ENCODE results near the gene PSG4.
"Not testable (repeated sequence)": the region's sequence is repeated elsewhere in the genome, so short reads cannot be mapped to it uniquely, and the experiment has no call there.

Gene PSG4

DNA sequence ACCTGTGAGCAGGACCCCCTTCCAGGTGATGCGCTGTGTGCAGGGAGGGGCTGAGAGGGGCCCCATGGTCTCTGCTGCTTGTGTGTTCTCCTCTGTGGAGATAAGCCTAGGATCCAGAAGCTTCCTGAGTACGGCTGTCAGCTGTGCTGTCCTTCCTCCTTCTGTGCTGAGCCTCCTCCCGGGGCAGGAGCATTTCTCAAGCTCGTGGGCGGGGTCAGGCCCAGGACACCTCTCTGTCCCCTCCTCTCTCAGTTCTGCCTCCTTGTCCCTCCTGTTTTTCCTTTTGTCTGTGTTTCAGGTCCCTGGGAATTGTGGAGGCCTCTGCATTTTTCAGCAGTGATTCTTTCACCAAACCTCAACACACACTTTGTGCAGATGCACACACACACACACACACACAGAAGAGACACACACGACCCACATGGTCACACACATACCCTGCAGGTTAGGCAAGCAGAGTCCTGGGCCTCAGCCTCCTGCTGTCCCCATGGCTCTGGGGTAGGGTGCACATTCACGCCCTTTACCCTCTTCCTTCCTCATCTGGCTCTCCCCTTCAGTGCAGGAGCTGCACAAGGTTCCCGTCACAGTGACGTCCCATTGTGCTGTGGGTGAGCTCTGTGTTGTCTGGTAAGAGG is at the start of gene PSG4:
Gene PSG4, minus strand, starts transcription at position 168 of the 635 bp plus-strand sequence. Its CDS starts 102 bp downstream, at position 66.
- ATAC-seq (replicated peaks; ENCODE audit: extremely low read depth, poor library complexity, severe bottlenecking); H3K4me3 Mint-ChIP-seq; H3K36me3 Mint-ChIP-seq (ENCODE audit: insufficient read depth); DNase-seq (ENCODE audit: low spot score in 2 of 2); H3K4me1 Mint-ChIP-seq; H3K27ac Mint-ChIP-seq (ENCODE audit: low read depth); H3K9me3 Mint-ChIP-seq: not testable (repeated sequence)
- H3K27me3 Mint-ChIP-seq: peaks cover 36% of the 10 kb centered on the region

DNA sequence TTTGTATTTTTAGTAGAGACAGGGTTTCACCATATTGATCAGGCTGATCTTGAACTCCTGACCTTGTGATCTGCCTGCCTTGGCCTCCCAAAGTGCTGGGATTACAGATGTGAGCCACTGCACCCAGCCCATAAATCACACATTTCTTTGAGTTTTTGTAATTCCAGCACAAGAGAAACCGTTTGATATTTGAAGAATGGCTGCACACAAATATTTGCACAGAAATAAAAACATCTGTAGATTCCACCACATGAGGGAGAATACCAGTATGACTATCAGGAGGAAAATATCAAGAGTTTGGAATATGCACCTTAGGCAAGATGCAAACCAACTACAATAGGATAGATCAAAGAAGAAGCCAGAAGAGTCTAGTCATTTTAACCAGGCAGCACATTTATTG is 46.0 kb upstream of the PSG4 start:
- H3K27me3 Mint-ChIP-seq: peaks cover 54% of the 10 kb centered on the region

DNA sequence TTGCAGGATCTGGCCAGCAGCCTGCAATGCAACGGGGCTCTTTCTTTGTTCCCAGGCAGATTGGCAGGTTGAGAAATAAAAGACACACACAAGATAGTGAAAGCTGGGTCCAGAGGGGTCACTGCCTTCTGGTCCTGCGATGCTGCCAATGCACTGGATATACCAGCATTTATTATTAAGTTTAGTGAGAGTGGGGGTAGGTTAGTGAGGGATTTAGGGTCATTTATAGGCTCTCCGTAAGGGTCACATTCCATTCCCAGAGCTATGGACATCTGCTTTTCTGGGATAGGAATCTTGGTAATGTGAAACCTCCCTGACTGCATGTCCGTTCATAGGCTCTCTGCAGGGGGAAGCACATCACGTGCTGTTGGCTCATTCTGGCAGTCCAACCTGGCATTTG is 44.9 kb upstream of the PSG4 start:
- H3K9me3 Mint-ChIP-seq; H3K27ac Mint-ChIP-seq (ENCODE audit: low read depth); H3K36me3 Mint-ChIP-seq (ENCODE audit: insufficient read depth); H3K4me1 Mint-ChIP-seq; DNase-seq (ENCODE audit: low spot score in 2 of 2); H3K4me3 Mint-ChIP-seq; ATAC-seq (replicated peaks; ENCODE audit: extremely low read depth, poor library complexity, severe bottlenecking): not testable (repeated sequence)
- H3K27me3 Mint-ChIP-seq: peaks cover 46% of the 10 kb centered on the region

More for the DNA sequence above, 46.0 kb upstream of the PSG4 start:
- DNase-seq (ENCODE audit: low spot score in 2 of 2); H3K27ac Mint-ChIP-seq (ENCODE audit: low read depth); H3K36me3 Mint-ChIP-seq (ENCODE audit: insufficient read depth); H3K4me3 Mint-ChIP-seq; H3K9me3 Mint-ChIP-seq; ATAC-seq (replicated peaks; ENCODE audit: extremely low read depth, poor library complexity, severe bottlenecking); H3K4me1 Mint-ChIP-seq: not testable (repeated sequence)

DNA sequence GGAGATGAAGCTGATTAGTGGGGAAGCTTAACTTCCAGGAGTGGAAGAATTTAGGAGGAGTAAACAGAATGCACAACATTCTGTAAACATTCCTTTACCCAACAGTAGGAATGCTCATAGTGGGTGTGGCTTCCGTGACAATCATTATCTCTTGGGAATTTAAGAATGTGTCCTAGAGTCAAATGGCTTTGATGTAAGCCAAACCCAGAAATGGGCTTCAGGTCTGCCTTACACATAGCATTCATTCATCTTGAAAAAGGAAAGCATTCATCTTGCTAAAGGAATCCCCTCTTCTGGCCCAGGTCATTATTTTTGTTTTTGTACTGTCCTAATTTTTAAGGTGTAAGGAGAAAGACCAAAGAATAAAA is 43.2 kb upstream of the PSG4 start:
- not testable (repeated sequence) for H3K36me3 Mint-ChIP-seq (ENCODE audit: insufficient read depth); H3K27ac Mint-ChIP-seq (ENCODE audit: low read depth); ATAC-seq (replicated peaks; ENCODE audit: extremely low read depth, poor library complexity, severe bottlenecking); H3K4me1 Mint-ChIP-seq; H3K9me3 Mint-ChIP-seq; H3K4me3 Mint-ChIP-seq; DNase-seq (ENCODE audit: low spot score in 2 of 2)
- peaks cover 32% of the 10 kb centered on the region for H3K27me3 Mint-ChIP-seq

DNA sequence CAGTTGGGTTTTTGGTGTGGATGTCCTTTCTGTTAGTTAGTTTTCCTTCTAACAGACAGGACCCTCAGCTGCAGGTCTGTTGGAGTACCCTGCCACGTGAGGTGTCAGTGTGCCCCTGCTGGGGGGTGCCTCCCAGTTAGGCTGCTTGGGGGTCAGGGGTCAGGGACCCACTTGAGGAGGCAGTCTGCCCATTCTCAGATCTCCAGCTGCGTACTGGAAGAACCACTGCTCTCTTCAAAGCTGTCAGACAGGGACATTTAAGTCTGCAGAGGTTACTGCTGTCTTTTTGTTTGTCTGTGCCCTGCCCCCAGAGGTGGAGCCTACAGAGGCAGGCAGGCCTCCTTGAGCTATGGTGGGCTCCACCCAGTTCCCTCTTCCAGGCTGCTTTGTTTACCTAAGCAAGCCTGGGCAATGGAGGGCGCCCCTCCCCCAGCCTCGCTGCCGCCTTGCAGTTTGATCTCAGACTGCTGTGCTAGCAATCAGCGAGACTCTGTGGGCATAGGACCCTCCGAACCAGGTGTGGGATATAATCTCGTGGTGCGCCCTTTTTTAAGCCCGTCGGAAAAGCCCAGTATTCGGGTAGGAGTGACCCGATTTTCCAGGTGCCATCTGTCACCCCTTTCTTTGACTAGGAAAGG is 41.9 kb upstream of the PSG4 start:
- not testable (repeated sequence) for H3K36me3 Mint-ChIP-seq (ENCODE audit: insufficient read depth); H3K27ac Mint-ChIP-seq (ENCODE audit: low read depth); H3K4me1 Mint-ChIP-seq; H3K9me3 Mint-ChIP-seq; DNase-seq (ENCODE audit: low spot score in 2 of 2); ATAC-seq (replicated peaks; ENCODE audit: extremely low read depth, poor library complexity, severe bottlenecking); H3K4me3 Mint-ChIP-seq
- peaks cover 30% of the 10 kb centered on the region for H3K27me3 Mint-ChIP-seq

DNA sequence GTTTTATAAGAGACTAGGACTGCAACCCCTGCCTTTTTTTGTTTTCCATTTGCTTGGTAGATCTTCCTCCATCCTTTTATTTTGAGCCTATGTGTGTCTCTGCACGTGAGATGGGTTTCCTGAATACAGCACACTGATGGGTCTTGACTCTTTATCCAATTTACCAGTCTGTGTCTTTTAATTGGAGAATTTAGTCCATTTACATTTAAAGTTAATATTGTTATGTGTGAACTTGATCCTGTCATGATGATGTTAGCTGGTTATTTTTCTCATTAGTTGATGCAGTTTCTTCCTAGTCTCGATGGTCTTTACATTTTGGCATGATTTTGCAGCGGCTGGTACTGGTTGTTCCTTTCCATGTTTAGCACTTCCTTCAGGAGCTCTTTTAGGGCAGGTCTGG is 40.4 kb upstream of the PSG4 start:
- H3K27me3 Mint-ChIP-seq: peaks cover 22% of the 10 kb centered on the region
- not testable (repeated sequence) for ATAC-seq (replicated peaks; ENCODE audit: extremely low read depth, poor library complexity, severe bottlenecking); H3K36me3 Mint-ChIP-seq (ENCODE audit: insufficient read depth); H3K9me3 Mint-ChIP-seq; DNase-seq (ENCODE audit: low spot score in 2 of 2); H3K4me1 Mint-ChIP-seq; H3K4me3 Mint-ChIP-seq; H3K27ac Mint-ChIP-seq (ENCODE audit: low read depth)

DNA sequence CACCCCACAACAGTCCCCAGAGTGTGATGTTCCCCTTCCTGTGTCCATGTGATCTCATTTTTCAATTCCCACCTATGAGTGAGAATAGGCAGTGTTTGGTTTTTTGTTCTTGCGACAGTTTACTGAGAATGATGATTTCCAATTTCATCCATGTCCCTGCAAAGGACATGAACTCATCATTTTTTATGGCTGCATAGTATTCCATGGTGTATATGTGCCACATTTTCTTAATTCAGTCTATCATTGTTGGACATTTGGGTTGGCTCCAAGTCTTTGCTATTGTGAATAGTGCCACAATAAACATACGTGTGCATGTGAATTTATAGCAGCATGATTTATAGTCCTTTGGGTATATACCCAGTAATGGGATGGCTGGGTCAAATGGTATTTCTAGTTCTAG is 36.8 kb upstream of the PSG4 start:
- DNase-seq (ENCODE audit: low spot score in 2 of 2); H3K4me3 Mint-ChIP-seq; H3K27ac Mint-ChIP-seq (ENCODE audit: low read depth); H3K4me1 Mint-ChIP-seq; H3K36me3 Mint-ChIP-seq (ENCODE audit: insufficient read depth); ATAC-seq (replicated peaks; ENCODE audit: extremely low read depth, poor library complexity, severe bottlenecking): not testable (repeated sequence)
- Mint-ChIP-seq H3K9me3 (peaks cover 21% of the 10 kb centered on the region), H3K27me3 (peaks cover 13% of the 10 kb centered on the region)

DNA sequence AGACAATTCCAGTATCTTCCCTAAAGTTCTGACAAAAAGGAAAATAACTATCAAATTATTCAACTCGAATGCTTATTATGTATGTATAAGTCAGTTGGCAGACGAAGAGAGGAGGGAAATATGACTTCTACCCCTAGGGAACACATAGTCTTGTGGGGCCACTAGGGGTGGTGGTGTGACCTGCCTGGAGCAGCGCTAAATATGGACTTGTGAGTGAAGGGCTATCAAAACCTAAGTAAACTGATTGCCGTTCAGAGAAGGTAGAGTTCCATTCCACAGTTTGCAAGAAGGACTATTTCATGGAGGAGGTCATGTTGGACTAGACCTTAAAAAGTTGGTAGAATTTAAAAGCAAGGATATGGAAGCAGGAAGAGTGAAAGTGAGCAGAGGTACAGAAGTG is 32.8 kb upstream of the PSG4 start:
- H3K4me1 Mint-ChIP-seq; ATAC-seq (replicated peaks; ENCODE audit: extremely low read depth, poor library complexity, severe bottlenecking); H3K4me3 Mint-ChIP-seq; H3K36me3 Mint-ChIP-seq (ENCODE audit: insufficient read depth); H3K27ac Mint-ChIP-seq (ENCODE audit: low read depth); DNase-seq (ENCODE audit: low spot score in 2 of 2): not testable (repeated sequence)
- peaks cover 21% of the 10 kb centered on the region for H3K9me3 Mint-ChIP-seq
- H3K27me3 Mint-ChIP-seq: peaks cover 20% of the 10 kb centered on the region

DNA sequence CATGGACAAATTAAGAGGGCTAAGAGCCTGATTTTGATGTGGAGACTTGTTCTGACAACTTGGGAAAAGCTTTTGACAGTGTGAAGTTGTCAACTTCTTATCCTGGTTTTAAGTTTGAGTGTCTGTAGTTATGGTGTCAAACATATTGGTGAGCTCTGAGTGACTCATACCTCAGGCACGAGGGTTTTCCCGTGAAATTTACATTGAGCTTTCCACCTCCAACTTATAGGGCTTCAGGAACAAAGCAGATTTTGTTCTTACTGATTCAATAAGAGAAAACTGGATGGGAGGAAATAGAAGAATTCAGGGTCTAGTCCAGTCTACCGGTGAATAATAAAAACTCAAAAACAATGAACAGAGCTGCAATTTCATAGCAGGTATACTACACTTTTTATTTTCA is 30.2 kb upstream of the PSG4 start:
- not testable (repeated sequence) for H3K27ac Mint-ChIP-seq (ENCODE audit: low read depth); ATAC-seq (replicated peaks; ENCODE audit: extremely low read depth, poor library complexity, severe bottlenecking); H3K4me3 Mint-ChIP-seq; H3K36me3 Mint-ChIP-seq (ENCODE audit: insufficient read depth); H3K4me1 Mint-ChIP-seq; DNase-seq (ENCODE audit: low spot score in 2 of 2)
- Mint-ChIP-seq H3K27me3 (peaks cover 30% of the 10 kb centered on the region), H3K9me3 (peaks cover 20% of the 10 kb centered on the region)

DNA sequence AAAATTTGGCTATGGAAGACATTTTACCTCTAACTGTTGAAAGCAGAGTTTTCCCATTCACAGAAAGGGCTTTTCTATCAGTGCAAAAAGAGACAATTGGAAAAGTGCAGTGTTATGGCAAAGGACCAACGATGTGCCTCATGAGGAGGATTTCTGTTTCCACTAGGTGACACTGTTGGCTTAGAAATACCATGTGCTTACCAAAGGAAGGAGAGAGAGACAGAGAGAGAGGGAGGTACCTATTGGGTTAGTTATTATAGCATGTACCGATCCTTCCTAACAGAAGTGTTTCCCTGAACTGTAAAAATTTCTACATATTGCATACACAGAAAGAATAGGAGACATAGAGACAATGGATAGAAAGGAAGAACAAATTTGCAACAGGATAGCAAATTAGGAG is 23.9 kb upstream of the PSG4 start:
- peaks cover 20% of the 10 kb centered on the region for H3K9me3 Mint-ChIP-seq
- peaks cover 1% of the 10 kb centered on the region for H3K36me3 Mint-ChIP-seq (ENCODE audit: insufficient read depth)
- H3K27ac Mint-ChIP-seq (ENCODE audit: low read depth): no peak overlapping the region
- no peaks in the 10 kb centered on the region for H3K4me1 Mint-ChIP-seq
- H3K4me3 Mint-ChIP-seq: no peak overlapping the region
- peaks cover 18% of the 10 kb centered on the region for H3K27me3 Mint-ChIP-seq
- no peak for DNase-seq (ENCODE audit: low spot score in 2 of 2)
- ATAC-seq (replicated peaks; ENCODE audit: extremely low read depth, poor library complexity, severe bottlenecking): no peak

DNA sequence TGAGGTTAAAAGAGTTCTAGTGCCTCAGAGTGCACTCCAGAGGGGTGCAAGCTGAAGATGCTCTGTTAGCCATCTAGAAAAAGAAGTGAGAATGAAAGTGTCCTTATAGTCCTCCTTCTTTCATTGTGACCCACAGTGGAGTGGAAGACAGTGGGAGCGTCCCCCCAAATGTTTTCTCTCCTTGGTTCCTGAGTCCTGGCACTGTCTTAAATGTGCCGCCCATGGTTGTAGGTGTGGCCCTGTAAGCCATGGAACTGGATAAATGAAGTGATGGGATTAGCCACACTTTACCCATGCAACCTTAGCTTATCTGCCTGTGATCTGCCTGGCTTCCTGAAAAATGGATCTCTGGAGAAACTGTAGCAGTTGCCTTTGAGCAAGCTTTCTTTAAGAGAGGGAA is 23.3 kb upstream of the PSG4 start:
- Mint-ChIP-seq H3K27me3 (peaks cover 15% of the 10 kb centered on the region), H3K9me3 (peaks cover 24% of the 10 kb centered on the region)
- not testable (repeated sequence) for H3K27ac Mint-ChIP-seq (ENCODE audit: low read depth); ATAC-seq (replicated peaks; ENCODE audit: extremely low read depth, poor library complexity, severe bottlenecking); DNase-seq (ENCODE audit: low spot score in 2 of 2); H3K4me1 Mint-ChIP-seq; H3K36me3 Mint-ChIP-seq (ENCODE audit: insufficient read depth); H3K4me3 Mint-ChIP-seq

DNA sequence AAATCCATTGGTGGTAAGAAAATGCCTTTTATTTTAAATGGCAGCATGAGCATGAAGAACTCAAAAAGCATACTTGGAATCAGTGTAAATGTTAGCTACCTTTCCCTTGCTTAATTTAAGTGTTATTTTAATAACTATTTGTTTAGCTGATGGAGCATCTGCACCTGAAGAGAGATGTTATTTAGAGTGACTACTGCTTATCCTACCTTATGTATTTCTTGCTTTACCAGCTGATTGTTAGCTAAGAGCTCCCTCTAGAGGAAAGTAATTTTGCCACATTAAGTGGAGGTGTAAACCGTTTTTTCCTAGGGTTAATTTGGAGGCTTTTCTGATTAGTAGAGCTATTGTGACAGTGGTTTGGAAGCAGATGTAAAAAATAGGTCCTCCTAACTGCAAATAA is 21.5 kb upstream of the PSG4 start:
- H3K4me1 Mint-ChIP-seq; DNase-seq (ENCODE audit: low spot score in 2 of 2); H3K27me3 Mint-ChIP-seq; ATAC-seq (replicated peaks; ENCODE audit: extremely low read depth, poor library complexity, severe bottlenecking); H3K4me3 Mint-ChIP-seq; H3K27ac Mint-ChIP-seq (ENCODE audit: low read depth); H3K36me3 Mint-ChIP-seq (ENCODE audit: insufficient read depth): not testable (repeated sequence)
- H3K9me3 Mint-ChIP-seq: peaks cover 20% of the 10 kb centered on the region

DNA sequence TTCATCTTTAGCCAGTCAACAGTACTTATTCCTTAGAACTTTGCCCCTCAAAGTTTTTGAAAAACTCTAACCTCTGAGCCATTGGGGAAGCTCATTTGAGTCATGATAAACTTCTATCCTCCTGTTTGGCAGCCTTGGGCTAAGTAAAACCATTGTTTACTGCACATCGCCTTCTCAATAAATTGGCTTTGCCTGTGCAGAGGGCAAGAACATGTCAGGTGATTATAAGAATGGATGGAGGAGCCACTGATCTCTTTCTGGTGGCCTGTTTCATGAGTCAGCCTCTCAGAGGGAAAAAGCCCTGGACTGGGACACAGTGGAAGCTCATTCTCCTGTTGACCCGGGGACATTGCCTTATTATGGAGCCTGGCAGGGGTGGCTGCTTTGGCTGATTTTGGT is 19.4 kb upstream of the PSG4 start:
- DNase-seq (ENCODE audit: low spot score in 2 of 2) (no peak), ATAC-seq (replicated peaks; ENCODE audit: extremely low read depth, poor library complexity, severe bottlenecking) (no peak)
- peaks cover 22% of the 10 kb centered on the region for H3K9me3 Mint-ChIP-seq
- H3K27ac Mint-ChIP-seq (ENCODE audit: low read depth): no peak overlapping the region
- no peak overlapping the region for H3K4me3 Mint-ChIP-seq
- no peaks in the 10 kb centered on the region for H3K4me1 Mint-ChIP-seq
- no peaks in the 10 kb centered on the region for H3K27me3 Mint-ChIP-seq
- peaks cover 1% of the 10 kb centered on the region for H3K36me3 Mint-ChIP-seq (ENCODE audit: insufficient read depth)
